ENCODE measurements around the gene GAB1. TPM values are rescaled to one million over a fixed set of nuclear protein-coding genes. Genes with fewer than 3 reads are reported as not detected.

GAB1 gene
- total RNA-seq, 1 donor from 2014 or later: 63.3 TPM

DNA sequence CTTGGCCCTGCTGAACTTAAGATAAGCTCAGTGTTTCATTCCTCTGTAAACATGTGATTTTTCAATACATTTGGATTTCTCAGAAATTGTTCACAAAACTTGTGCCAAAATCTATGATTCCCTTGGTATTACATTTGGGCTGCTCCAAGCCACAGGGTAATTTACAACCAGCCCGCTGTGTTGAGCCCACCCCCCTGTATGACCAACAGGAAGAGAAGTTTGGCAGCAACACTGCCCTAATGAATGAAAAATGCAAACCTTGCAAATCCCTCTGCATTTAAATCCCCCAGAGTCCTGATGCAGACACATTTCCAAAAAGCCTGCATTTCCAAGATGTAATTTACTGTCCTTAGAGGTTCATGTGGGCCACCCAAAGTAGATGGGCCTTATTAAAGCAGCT, 34.1 kb upstream of the GAB1 start:
- no peak overlapping the region for H3K4me3 ChIP-seq
- DNase-seq (no peak), ATAC-seq (no peak)
- H3K27me3 ChIP-seq (ENCODE audit: low read depth): no peaks in the 10 kb centered on the region
- no peaks in the 10 kb centered on the region for H3K4me1 ChIP-seq
- H3K27ac ChIP-seq: no peak overlapping the region
- TF ChIP-seq, protein P1, sequence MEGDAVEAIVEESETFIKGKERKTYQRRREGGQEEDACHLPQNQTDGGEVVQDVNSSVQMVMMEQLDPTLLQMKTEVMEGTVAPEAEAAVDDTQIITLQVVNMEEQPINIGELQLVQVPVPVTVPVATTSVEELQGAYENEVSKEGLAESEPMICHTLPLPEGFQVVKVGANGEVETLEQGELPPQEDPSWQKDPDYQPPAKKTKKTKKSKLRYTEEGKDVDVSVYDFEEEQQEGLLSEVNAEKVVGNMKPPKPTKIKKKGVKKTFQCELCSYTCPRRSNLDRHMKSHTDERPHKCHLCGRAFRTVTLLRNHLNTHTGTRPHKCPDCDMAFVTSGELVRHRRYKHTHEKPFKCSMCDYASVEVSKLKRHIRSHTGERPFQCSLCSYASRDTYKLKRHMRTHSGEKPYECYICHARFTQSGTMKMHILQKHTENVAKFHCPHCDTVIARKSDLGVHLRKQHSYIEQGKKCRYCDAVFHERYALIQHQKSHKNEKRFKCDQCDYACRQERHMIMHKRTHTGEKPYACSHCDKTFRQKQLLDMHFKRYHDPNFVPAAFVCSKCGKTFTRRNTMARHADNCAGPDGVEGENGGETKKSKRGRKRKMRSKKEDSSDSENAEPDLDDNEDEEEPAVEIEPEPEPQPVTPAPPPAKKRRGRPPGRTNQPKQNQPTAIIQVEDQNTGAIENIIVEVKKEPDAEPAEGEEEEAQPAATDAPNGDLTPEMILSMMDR (IDR thresholded peaks at IDR 0.05): no peak
- H3K36me3 ChIP-seq: no peaks in the 10 kb centered on the region
- no peaks in the 10 kb centered on the region for H3K9me3 ChIP-seq
- intact Hi-C loops (cut with DNase I): no loop called here

GRCh38 chr4:143306788-143307187, 29.9 kb upstream of the GAB1 start:
- no peak overlapping the region for H3K27ac ChIP-seq
- H3K4me1 ChIP-seq: no peaks in the 10 kb centered on the region
- H3K27me3 ChIP-seq (ENCODE audit: low read depth): no peaks in the 10 kb centered on the region
- no peak for ATAC-seq
- no peak overlapping the region for H3K4me3 ChIP-seq
- H3K36me3 ChIP-seq: no peaks in the 10 kb centered on the region
- DNase-seq: no peak
- TF ChIP-seq, protein P1 (IDR thresholded peaks at IDR 0.05): no peak
- H3K9me3 ChIP-seq: no peaks in the 10 kb centered on the region
- intact Hi-C loops (cut with DNase I): no loop called here

DNA sequence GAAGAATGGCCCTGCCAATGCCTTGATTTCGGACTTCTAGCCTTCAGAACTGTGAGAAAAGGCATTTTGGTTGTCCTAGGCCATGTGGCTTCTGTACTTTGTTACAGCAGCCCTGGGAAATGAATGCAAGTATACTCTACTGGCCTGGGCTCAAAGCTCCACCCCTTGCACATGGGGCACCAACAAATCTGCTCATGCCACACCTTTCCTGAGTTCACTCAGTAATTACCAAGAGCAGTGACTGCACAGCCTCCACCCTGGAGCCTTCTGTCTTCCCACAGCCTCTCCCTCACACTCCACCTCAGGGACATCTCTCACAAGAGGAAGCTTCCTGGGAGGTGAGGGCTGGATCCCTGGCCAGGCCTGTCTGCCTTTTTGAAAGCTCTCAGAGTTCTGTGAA, 29.1 kb upstream of the GAB1 start:
- Histone ChIP-seq H3K4me3 (no peak overlapping the region), H3K27me3 (ENCODE audit: low read depth) (no peaks in the 10 kb centered on the region), H3K9me3 (no peaks in the 10 kb centered on the region), H3K36me3 (no peaks in the 10 kb centered on the region), H3K4me1 (no peaks in the 10 kb centered on the region), H3K27ac (no peak overlapping the region)
- TF ChIP-seq, protein P1 (IDR thresholded peaks at IDR 0.05): no peak
- intact Hi-C loops (cut with DNase I): no loop called here
- DNase-seq (no peak), ATAC-seq (no peak)

- no peak for DNase-seq
Observed at GRCh38 chr4:143308377-143308776, 28.3 kb upstream of the GAB1 start.

DNA sequence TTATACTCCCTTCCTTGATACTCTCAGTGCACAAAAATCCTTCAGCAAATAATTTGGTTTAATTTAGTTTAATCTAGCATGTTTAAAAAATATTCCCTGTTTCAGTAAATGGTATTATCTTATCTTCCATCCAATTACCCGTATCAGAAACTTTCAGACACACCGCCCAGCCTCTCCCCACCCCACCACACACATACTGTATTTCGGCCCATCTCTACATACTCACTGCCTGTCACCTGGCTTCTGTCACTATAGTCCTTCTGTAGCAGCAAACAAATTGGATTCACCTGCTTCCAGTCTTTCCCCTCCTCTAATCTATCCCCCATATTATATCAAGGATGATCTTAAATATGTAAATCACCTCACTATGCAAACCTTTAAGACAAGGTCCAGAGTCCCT, 24.8 kb upstream of the GAB1 start:
- Histone ChIP-seq H3K4me1 (no peaks in the 10 kb centered on the region), H3K27me3 (ENCODE audit: low read depth) (no peaks in the 10 kb centered on the region), H3K4me3 (no peak overlapping the region), H3K9me3 (no peaks in the 10 kb centered on the region), H3K27ac (no peak overlapping the region), H3K36me3 (no peaks in the 10 kb centered on the region)
- no peak for ATAC-seq
- intact Hi-C loops (cut with DNase I): no loop called here
- DNase-seq: no peak
- TF ChIP-seq, protein P1 (IDR thresholded peaks at IDR 0.05): no peak

More at GRCh38 chr4:143308377-143308776, 28.3 kb upstream of the GAB1 start:
- no peaks in the 10 kb centered on the region for H3K4me1 ChIP-seq
- intact Hi-C loops (cut with DNase I): no loop called here
- no peak overlapping the region for H3K4me3 ChIP-seq
- no peaks in the 10 kb centered on the region for H3K36me3 ChIP-seq
- no peak overlapping the region for H3K27ac ChIP-seq
- ATAC-seq: no peak
- no peaks in the 10 kb centered on the region for H3K27me3 ChIP-seq (ENCODE audit: low read depth)
- no peaks in the 10 kb centered on the region for H3K9me3 ChIP-seq
- TF ChIP-seq, protein P1 (IDR thresholded peaks at IDR 0.05): no peak

DNA sequence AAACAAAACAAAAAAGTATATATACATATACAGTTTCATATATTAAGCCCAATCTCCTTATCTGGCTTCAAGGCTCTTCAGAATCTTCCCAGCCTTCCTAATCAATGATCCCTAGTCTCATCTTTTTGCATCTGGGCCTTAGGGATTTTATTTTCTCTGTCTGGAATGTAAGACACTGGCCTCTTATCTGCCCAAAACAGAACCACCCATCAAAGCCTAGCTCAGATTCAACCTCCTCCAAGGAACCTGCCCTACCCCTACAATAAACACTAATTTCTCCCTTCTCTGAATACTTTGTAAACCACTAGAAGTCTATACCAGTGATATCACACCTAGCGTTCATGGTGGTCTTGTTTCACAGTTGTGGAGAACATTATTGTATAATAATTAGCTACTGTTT, 23.2 kb upstream of the GAB1 start:
- intact Hi-C loops (cut with DNase I): no loop called here
- Histone ChIP-seq H3K4me1 (no peaks in the 10 kb centered on the region), H3K27me3 (ENCODE audit: low read depth) (no peaks in the 10 kb centered on the region), H3K4me3 (no peak overlapping the region), H3K9me3 (no peaks in the 10 kb centered on the region), H3K27ac (no peak overlapping the region), H3K36me3 (no peaks in the 10 kb centered on the region)
- ATAC-seq: no peak
- DNase-seq: no peak
- TF ChIP-seq, protein P1 (IDR thresholded peaks at IDR 0.05): no peak

All from lower lobe of right lung (tissue), 2 donors.